ENCODE results near the gene C1orf146.
"Not testable (repeated sequence)": the region's sequence is repeated elsewhere in the genome, so short reads cannot be mapped to it uniquely, and the experiment has no call there.

Gene C1orf146

DNA sequence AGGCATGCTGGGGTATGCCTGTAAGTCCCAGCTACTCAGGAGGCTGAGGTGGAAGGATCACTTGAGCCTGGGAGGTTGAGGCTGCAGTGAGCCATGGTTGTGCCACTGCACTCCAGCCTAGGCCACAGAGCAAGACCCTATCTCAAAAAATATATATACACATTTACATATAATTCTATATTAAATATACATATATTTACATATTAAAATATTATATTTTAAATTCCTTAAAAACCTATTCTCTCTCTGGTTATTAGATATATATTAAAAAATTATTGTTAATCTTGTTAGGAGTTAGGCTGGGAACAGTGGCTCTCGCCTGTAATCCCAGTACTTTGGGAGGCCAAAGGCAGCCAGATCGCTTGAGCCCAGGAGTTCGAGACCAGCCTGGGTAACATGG, 58.4 kb downstream of the C1orf146 start:
- no peak for DNase-seq

DNA sequence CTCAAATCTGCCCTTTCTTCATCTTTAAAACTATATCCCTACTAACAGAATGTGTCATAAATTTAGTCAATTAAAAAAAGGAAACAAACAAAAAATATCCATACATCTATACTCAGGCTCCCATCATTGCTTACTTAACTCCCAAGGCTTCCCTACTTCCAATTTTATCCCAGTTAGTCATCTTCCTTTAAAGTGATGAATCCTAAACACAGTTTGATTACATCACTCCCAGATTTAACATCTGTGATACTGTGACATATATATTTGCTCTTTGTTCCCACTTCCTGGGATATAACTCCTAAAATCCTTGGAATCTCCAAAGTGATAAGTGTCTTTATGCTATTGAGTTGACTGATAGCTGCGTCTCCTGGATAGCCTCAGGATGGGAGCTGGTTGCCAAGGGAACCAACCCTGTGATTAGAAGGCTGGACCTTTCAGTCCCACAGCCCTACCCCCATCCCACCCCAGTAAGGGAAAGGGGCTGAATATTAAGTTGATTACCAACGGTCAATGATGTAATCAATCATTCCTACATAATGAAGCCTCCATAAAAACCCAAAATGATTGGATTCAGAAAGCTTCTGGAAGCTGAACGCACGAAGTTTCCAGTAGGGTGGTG, 59.5 kb downstream of the C1orf146 start:
- no peak for DNase-seq

DNA sequence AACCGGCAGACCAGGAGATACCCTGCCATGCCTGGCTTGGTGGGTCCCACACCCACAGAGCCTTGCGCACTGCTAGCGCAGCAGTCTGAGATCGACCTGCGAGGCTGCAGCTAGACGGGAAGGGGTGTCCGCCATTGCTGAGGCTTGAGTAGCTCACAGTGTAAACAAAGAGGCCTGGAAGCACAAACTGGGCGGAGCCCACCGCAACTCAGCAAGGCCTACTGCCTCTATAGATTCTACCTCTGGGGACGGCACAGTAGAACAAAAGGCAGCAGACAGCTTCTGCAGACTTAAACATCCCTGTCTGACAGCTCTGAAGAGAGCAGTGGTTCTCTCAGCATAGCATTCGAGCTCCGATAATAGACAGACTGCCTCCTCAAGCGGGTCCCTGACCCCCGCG, 62.1 kb downstream of the C1orf146 start:
- not testable (repeated sequence) for DNase-seq

DNA sequence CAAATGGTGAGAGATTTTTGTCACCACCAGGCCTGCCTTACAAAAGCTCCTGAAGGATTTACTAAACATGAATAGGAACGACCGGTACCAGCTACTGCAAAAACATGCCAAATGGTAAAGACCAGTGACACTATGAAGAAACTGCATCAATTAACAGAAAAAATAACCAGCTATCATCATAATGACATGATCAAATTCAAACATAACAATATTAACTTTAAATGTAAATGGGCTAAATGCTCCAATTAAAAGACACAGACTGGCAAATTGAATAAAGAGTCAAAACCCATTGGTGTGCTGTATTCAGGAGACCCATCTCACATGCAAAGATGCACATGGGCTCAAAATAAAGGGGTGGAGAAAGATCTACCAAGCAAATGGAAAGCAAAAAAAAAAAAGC, 63.7 kb downstream of the C1orf146 start:
- DNase-seq = not testable (repeated sequence)

DNA sequence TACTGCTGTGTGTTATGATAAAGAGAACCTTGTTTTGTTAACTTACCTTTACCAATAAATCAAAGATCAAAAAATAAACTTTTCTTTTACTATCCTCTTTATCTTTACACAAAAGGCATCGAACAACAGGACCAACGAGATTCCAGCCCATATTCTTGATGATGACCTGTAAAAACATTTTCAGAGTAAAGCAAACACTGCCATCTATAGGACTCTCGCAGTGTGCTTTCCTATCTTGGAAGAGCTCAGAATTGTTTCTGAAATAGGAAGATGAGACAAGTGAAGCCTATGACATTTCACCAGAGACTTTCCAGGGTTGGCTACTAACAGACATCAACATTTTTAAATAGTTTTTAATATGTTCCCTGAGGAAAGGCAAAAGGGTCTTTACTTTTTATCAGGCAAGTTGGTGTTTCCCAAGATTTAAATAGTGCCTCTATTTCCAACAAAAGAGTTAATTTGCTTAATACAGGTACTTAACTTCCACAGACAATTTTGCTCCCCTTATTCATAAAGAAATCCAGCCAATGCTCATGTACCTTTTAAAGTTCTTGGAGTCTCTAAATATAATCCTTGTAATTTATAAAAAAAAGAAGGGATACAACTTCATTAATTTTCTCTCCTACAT, 73.8 kb downstream of the C1orf146 start:
- peak; percentile 50 for DNase-seq
